ENCODE results near the gene VARS1. TPM values are rescaled to one million over a fixed set of nuclear protein-coding genes. Genes with fewer than 3 reads are reported as not detected.
"Not testable (repeated sequence)": the region's sequence is repeated elsewhere in the genome, so short reads cannot be mapped to it uniquely, and the experiment has no call there.

The VARS1 gene
- total RNA-seq, 1 donor from 2014 or later = 56.4 TPM

- DNase-seq (ENCODE audit: low read depth) = peak; percentile 33
Measured at GRCh38 chr6:31794866-31795615, 511 bp downstream of the VARS1 start.

GRCh38 chr6:31794294-31794865 is 1.2 kb downstream of the VARS1 start:
- peak; percentile 25 for DNase-seq (ENCODE audit: low read depth)

GRCh38 chr6:31793927-31794245 is 1.7 kb downstream of the VARS1 start:
- not testable (repeated sequence) for DNase-seq (ENCODE audit: low read depth)

GRCh38 chr6:31792761-31793171 is 2.8 kb downstream of the VARS1 start:
- no peak for DNase-seq (ENCODE audit: low read depth)

GRCh38 chr6:31792090-31792374 is 3.5 kb downstream of the VARS1 start:
- DNase-seq (ENCODE audit: low read depth) = no peak

- peak; percentile 61 for DNase-seq (ENCODE audit: low read depth)
Measured at GRCh38 chr6:31791324-31792089, 4.0 kb downstream of the VARS1 start.

GRCh38 chr6:31785475-31785874 is 10.1 kb downstream of the VARS1 start:
- DNase-seq (ENCODE audit: low read depth) = no peak

GRCh38 chr6:31784098-31784925 is 11.2 kb downstream of the VARS1 start:
- no peak for DNase-seq (ENCODE audit: low read depth)

GRCh38 chr6:31782126-31782855 is 13.3 kb downstream of the VARS1 start:
- DNase-seq (ENCODE audit: low read depth) = no peak

- DNase-seq (ENCODE audit: low read depth) = no peak
Measured at GRCh38 chr6:31781244-31782125, 14.1 kb downstream of the VARS1 start.

- DNase-seq (ENCODE audit: low read depth) = no peak
Measured at GRCh38 chr6:31780507-31781243, 14.9 kb downstream of the VARS1 start.

- DNase-seq (ENCODE audit: low read depth) = no peak
Measured at GRCh38 chr6:31779908-31780307, 15.6 kb downstream of the VARS1 start.

- no peak for DNase-seq (ENCODE audit: low read depth)
Measured at GRCh38 chr6:31778999-31779885, 16.3 kb downstream of the VARS1 start.

- no peak for DNase-seq (ENCODE audit: low read depth)
Measured at GRCh38 chr6:31778193-31778592, 17.4 kb downstream of the VARS1 start.

- no peak for DNase-seq (ENCODE audit: low read depth)
Measured at GRCh38 chr6:31777667-31778050, 17.9 kb downstream of the VARS1 start.

- peak; percentile 83 for DNase-seq (ENCODE audit: low read depth)
Measured at GRCh38 chr6:31776989-31777666, 18.4 kb downstream of the VARS1 start, which contains the start of gene VWA7. VWA7 (minus strand) TSS chr6:31777328; CDS start chr6:31776779, 549 bp downstream.

- no peak for DNase-seq (ENCODE audit: low read depth)
Measured at GRCh38 chr6:31776485-31776988, 19.0 kb downstream of the VARS1 start.
